ENCODE measurements around the gene CA12. TPM values are rescaled to one million over a fixed set of nuclear protein-coding genes. Genes with fewer than 3 reads are reported as not detected.
A peak's percentile ranks its signal among the peaks of the same experiment; 100 is the strongest.

CA12 gene
- total and polyA plus RNA-seq, 9 of the 15 experiments (the other 6 are each of a cell fraction or from before 2014, with no cell fraction given) = 0.01 to 0.78 (median 0.15) TPM; not detected in 1

DNA sequence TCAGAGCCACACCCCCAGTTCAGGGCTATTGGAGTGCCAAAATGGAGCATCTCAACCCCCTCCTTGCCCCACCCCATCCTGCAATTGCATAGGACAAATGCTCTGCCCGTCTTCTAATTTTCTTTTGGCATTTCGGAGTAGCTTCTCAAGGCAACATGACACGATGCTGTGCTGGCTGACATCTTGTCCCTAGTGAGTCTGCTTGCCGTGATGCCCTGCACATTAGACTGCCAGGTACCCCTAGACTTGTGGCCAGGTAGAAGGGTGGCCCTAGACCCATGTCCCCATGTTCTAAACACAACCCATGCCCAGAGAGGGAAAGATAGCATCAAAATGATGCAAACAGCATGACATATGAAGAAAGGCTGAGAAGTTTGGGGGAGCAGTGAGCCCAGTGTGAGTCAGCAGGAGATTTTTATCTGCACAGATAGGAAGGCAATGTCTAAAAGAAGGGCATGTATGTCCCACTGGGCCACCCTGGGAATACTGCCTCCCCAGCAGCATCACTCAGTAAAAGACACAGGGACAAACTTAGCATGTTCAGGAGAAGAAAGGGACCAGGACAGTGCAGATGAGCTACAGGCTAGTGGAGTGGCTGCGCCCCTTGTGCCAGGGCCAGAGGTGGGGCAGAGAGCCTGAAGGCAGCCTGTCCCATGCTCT, 36.8 kb downstream of the CA12 start (continued):
- TF ChIP-seq, protein P1, sequence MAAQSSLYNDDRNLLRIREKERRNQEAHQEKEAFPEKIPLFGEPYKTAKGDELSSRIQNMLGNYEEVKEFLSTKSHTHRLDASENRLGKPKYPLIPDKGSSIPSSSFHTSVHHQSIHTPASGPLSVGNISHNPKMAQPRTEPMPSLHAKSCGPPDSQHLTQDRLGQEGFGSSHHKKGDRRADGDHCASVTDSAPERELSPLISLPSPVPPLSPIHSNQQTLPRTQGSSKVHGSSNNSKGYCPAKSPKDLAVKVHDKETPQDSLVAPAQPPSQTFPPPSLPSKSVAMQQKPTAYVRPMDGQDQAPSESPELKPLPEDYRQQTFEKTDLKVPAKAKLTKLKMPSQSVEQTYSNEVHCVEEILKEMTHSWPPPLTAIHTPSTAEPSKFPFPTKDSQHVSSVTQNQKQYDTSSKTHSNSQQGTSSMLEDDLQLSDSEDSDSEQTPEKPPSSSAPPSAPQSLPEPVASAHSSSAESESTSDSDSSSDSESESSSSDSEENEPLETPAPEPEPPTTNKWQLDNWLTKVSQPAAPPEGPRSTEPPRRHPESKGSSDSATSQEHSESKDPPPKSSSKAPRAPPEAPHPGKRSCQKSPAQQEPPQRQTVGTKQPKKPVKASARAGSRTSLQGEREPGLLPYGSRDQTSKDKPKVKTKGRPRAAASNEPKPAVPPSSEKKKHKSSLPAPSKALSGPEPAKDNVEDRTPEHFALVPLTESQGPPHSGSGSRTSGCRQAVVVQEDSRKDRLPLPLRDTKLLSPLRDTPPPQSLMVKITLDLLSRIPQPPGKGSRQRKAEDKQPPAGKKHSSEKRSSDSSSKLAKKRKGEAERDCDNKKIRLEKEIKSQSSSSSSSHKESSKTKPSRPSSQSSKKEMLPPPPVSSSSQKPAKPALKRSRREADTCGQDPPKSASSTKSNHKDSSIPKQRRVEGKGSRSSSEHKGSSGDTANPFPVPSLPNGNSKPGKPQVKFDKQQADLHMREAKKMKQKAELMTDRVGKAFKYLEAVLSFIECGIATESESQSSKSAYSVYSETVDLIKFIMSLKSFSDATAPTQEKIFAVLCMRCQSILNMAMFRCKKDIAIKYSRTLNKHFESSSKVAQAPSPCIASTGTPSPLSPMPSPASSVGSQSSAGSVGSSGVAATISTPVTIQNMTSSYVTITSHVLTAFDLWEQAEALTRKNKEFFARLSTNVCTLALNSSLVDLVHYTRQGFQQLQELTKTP (IDR thresholded peaks at IDR 0.05; ENCODE audit: low read depth in 1 of 2, partially characterized antibody in 2 of 2) = peak in 1 of 2 experiments; percentile 28
- TF ChIP-seq, protein P2, sequence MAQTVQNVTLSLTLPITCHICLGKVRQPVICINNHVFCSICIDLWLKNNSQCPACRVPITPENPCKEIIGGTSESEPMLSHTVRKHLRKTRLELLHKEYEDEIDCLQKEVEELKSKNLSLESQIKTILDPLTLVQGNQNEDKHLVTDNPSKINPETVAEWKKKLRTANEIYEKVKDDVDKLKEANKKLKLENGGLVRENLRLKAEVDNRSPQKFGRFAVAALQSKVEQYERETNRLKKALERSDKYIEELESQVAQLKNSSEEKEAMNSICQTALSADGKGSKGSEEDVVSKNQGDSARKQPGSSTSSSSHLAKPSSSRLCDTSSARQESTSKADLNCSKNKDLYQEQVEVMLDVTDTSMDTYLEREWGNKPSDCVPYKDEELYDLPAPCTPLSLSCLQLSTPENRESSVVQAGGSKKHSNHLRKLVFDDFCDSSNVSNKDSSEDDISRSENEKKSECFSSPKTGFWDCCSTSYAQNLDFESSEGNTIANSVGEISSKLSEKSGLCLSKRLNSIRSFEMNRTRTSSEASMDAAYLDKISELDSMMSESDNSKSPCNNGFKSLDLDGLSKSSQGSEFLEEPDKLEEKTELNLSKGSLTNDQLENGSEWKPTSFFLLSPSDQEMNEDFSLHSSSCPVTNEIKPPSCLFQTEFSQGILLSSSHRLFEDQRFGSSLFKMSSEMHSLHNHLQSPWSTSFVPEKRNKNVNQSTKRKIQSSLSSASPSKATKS (CRISPR knock-in tag; IDR thresholded peaks at IDR 0.05) = no peak
- TF ChIP-seq MAFF (IDR thresholded peaks at IDR 0.05; ENCODE audit: low read length) = peak; percentile 53; the same call in 1 of the 2 replicates
- TF ChIP-seq, protein P3, sequence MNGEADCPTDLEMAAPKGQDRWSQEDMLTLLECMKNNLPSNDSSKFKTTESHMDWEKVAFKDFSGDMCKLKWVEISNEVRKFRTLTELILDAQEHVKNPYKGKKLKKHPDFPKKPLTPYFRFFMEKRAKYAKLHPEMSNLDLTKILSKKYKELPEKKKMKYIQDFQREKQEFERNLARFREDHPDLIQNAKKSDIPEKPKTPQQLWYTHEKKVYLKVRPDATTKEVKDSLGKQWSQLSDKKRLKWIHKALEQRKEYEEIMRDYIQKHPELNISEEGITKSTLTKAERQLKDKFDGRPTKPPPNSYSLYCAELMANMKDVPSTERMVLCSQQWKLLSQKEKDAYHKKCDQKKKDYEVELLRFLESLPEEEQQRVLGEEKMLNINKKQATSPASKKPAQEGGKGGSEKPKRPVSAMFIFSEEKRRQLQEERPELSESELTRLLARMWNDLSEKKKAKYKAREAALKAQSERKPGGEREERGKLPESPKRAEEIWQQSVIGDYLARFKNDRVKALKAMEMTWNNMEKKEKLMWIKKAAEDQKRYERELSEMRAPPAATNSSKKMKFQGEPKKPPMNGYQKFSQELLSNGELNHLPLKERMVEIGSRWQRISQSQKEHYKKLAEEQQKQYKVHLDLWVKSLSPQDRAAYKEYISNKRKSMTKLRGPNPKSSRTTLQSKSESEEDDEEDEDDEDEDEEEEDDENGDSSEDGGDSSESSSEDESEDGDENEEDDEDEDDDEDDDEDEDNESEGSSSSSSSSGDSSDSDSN (IDR thresholded peaks at IDR 0.05; ENCODE audit: borderline replicate concordance in 1 of 2, low read depth in 2 of 2, low read length in 2 of 2) = no peak
- no peak for TF ChIP-seq ZNF778 (CRISPR knock-in tag; IDR thresholded peaks at IDR 0.05)
- TF ChIP-seq PHTF2 (CRISPR knock-in tag; IDR thresholded peaks at IDR 0.05) = 0 out of 2 replicates have a peak, but pooled peaks have one; percentile 29
- TF ChIP-seq CXXC5 (CRISPR knock-in tag; IDR thresholded peaks at IDR 0.05) = peak; percentile 64
- TF ChIP-seq, protein P4, sequence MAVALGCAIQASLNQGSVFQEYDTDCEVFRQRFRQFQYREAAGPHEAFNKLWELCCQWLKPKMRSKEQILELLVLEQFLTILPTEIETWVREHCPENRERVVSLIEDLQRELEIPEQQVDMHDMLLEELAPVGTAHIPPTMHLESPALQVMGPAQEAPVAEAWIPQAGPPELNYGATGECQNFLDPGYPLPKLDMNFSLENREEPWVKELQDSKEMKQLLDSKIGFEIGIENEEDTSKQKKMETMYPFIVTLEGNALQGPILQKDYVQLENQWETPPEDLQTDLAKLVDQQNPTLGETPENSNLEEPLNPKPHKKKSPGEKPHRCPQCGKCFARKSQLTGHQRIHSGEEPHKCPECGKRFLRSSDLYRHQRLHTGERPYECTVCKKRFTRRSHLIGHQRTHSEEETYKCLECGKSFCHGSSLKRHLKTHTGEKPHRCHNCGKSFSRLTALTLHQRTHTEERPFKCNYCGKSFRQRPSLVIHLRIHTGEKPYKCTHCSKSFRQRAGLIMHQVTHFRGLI (CRISPR knock-in tag; IDR thresholded peaks at IDR 0.05) = peak; percentile 80; the same call in 1 of the 2 replicates
- TF ChIP-seq, protein P5, sequence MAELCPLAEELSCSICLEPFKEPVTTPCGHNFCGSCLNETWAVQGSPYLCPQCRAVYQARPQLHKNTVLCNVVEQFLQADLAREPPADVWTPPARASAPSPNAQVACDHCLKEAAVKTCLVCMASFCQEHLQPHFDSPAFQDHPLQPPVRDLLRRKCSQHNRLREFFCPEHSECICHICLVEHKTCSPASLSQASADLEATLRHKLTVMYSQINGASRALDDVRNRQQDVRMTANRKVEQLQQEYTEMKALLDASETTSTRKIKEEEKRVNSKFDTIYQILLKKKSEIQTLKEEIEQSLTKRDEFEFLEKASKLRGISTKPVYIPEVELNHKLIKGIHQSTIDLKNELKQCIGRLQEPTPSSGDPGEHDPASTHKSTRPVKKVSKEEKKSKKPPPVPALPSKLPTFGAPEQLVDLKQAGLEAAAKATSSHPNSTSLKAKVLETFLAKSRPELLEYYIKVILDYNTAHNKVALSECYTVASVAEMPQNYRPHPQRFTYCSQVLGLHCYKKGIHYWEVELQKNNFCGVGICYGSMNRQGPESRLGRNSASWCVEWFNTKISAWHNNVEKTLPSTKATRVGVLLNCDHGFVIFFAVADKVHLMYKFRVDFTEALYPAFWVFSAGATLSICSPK (IDR thresholded peaks at IDR 0.05; ENCODE audit: borderline replicate concordance) = no peak
- no peak for TF ChIP-seq BHLHE40 (IDR thresholded peaks at IDR 0.05; ENCODE audit: low read length)
- TF ChIP-seq BRCA1 (IDR thresholded peaks at IDR 0.05) = no peak
- TF ChIP-seq BRCA1 (CRISPR knock-in tag; IDR thresholded peaks at IDR 0.05) = no peak
- TF ChIP-seq STAT5A (IDR thresholded peaks at IDR 0.05; ENCODE audit: borderline replicate concordance, low read length) = no peak
- TF ChIP-seq ZNF134 (CRISPR knock-in tag; conservative IDR thresholded peaks at IDR 0.05) = 0 out of 2 replicates have a peak, but pooled peaks have one; percentile 47
